ENCODE measurements around the gene NCF4.

The NCF4 gene

DNA sequence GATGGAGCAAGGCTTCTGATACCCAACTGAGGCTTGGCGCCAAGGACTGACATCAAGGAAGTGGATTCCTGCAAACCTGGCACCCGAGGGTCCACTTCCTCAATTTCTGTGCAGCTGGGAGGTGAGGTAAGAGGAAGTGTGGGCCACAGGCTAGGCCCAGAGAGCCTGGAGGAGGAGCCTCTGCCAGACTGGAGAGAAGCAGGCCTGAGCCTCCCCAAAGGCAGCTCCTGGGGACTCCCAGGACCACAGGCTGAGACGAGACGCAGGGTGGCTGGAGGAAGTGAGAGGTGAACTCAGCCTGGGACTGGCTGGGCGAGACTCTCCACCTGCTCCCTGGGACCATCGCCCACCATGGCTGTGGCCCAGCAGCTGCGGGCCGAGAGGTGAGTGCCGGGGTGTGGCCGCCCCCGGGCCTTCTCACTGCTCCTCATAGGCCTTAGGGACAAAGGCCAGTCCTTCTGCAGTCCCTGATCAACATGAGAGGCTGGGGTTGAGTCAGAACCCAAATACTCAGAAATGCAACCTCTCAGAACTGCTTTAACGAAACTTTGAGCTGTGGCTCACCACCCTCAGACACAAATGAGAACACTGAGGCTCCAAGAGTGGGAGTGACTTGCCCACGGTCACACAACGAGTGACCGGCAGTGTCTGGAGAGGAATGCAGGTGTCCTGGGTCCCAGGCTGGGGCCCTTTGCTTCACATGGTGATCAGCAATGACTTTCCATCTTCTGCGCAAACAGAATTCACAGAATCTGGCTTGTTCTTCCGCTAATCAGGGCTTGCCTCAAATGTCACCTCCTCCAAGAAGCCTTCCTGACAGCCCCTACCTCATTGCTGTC lies at the start of gene NCF4:
NCF4 (plus strand) TSS at position 186 of the 839 bp plus-strand sequence; CDS start at position 352, 166 bp downstream.
- no peak for DNase-seq

DNA sequence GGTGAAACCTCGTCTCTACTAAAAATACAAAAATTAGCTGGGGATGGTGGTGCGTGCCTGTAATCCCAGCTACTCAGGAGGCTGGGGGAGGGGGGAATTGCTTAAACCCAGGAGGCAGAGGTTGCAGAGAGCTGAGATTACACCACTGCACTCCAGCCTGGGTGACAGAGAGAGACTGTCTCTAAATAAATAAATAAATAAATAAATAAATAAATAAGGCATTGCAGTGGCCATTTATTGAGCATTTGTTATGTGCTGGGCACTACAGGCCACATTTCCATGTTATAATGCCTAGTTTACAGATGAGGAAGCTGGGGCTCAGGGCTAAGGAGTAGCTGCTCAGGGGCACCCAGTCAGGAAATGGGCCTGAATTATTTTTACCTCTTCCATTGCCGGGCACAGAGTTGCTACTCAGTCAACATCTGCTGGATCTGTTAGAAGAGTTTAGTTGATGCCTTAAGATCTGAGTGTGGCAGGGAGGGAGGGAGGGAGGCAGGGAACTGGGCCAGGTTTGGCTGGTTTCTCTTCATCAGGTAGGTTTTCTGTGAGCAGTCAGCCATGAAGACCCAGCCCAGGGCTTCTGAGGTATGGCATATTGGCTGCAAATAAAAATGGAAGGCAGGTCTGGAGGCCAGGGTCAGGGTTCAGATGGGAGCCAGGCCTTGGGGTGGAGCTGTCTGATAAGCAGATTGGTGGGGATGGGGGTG lies 49.6 kb upstream of the NCF4 start:
- no peak for DNase-seq

DNA sequence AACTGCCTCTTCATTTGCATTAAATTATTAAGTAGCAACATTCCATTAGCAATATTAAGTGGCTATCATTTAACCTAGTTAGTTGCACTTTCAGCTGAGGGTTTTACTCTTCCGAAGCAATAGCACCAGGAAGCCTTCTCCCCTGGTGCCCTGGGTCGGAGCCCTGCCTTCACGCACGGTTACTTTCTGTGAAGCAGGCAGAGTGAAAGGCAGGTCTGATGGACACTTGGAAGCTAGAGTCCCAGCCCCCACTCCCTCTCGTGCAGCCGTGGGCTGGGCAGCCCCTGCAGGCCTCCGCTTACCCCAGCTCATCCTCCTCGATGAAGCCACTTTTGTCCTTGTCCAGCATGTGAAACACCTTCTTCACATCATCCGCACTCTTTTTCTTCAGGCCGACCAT lies 46.0 kb upstream of the NCF4 start:
- no peak for DNase-seq

DNA sequence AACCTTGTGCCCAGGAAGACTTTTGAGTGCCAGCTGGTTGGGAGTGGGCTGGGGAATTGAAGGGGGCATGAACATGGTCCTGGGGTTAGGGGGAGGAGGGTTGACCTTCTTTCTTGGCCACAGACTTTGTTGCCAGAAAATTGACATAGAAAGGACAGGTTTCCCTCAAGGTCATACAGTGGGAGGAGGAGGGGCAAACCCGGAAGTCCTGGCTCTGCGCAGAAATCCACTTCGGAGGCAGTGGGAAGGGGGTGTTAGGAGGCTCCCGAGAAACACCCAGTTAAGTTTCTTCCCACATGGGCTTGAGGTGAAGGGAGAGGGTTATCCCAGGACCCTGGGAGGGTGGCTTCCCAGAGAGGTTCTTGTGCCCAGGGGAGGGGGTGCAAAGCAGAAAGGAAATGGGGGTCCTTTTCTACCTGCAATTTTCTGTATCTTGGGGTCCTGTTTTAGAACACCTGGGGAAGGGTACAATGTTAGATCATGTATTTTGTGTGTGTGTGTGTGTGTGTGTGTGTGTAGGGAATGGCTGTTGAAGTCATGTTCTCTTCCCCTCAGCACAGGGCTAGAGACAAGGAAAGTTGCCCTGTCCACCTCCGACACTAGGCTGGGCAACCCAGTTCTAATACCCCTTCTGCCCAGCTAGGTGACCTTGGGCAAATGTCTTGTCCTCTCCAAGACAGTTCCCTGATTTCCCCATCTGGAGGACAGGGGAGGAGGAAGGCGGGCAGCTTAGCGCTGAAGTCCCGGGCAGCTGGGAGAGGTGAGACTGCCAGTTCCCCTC lies 45.1 kb upstream of the NCF4 start:
- DNase-seq, result no peak

DNA sequence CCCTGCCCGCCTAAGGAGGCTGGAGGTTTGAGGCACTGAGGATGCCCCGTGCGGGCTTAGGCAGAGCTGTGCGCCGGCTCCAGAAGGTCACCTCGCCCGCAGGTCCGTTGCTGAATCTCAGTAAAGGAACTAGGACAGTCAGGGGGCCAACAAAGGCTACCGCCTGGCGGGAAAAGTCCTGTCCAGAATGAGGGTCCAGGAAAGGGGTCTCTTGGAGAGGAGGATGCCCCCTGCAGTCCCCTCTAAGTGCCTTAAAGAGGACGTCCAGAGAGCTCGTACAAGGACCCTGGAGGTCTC lies 44.5 kb upstream of the NCF4 start:
- no peak for DNase-seq

DNA sequence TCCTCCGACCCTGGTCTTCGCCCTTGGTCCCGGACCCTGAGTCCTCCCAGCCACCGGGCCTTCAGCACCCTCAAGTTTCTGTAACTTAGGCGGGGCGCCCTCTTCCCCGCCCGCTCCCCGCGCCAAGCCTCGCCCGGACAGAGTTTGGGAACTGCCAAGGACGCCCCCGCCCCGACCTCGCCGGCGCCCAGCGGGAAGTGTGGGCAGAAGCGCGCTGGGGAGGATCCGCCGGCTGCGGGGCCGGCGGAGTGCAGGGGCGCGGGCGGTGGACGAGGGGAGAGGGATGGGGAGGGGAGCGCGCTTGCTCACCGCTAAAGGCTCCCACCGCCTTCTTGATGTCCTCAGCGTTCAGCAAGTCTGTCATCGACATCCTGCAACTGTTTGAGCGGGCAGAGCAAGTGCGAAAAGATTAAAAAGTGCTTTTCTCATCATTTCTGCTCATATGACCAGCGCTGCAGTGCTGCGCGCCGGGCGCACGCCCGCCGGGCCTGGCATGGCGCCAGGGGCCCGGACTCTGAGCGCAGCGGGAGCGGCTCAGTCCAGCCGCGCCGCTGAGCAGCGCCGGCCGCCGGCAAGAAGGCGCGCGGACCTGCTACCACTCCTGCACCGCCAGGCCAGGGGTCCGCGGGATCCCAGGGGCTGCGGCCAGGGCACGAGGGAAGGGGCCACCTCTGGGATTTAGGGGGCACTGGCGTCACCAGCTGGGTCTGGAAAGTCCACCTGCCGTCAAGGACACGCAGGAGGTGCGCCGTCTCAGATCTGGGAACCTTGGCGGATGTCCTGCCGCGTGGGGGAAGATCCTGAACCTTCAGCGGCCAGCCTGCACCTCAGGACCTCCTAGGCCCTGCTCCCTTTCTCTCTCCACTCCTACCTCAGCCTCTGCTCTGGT lies 43.9 kb upstream of the NCF4 start, which contains the start of gene PVALB:
PVALB (minus strand) TSS at position 400 of the 889 bp plus-strand sequence; CDS start at position 370, 30 bp downstream.
- DNase-seq, result no peak

DNA sequence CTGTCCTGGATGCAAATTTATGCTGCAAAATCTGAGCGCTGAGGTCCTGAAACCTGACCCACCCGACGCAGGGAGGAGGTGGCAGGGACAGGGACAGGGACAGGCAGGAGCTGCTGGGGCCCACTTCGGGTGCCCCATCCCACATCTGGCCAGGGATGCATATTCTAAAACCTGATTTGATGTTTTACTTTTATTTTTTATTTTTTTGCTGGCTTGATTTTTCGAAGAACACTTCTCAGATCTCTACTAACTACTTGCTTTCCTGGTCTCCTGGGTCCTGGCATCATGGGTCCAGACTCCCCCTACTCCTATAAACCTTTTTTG lies 43.3 kb upstream of the NCF4 start:
- DNase-seq, result no peak

DNA sequence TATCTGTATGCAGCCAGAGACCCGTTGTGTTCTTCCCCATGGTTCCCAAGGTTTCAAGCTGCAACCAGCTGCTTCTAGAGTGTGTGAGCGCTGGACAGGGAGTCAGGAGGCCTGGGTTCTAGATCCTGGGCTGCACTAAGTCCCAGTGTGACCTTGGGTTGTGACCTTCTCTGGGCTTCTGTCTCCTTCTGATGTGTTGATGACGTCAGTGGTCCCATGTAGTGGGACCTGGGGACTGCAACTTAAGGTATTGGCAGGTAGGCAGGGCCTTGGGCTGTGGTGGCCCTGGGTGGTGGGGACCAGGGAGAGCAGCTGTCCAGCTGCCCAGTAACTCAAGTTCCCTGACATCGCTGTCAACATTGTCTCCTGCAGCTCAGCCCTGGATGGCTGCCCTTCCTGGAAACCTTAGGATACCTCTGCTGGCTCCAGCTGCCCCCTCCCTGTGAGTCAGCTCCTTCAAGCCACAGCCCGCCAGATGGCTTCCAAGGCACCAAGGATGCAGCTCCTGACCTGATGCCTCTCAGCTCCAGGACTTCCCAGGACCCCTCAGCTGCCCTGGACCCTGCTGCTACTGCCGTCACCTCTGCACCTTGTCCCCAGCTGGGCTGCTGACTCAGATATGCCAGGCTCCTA lies 42.7 kb upstream of the NCF4 start:
- DNase-seq, result no peak

DNA sequence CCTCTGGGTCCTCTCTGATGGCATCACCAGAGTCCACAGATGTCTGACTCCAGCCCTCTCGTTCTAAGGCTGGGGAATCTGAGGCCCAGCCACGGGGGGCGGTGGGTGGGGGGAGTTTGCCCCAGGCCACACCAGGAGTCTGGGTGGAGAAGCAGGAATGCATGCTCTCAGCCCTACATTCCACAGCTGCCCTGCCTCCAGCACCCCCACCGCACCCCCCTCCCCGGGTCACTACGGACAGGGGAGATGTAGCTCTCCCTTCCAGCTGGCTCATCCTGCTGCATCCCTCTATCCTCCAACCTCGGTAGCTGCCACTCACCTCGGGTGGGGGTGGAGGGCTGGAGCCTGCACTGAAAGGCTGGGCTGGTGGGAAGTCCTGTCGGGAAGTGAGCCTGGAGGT lies 41.7 kb upstream of the NCF4 start:
- DNase-seq, result no peak

DNA sequence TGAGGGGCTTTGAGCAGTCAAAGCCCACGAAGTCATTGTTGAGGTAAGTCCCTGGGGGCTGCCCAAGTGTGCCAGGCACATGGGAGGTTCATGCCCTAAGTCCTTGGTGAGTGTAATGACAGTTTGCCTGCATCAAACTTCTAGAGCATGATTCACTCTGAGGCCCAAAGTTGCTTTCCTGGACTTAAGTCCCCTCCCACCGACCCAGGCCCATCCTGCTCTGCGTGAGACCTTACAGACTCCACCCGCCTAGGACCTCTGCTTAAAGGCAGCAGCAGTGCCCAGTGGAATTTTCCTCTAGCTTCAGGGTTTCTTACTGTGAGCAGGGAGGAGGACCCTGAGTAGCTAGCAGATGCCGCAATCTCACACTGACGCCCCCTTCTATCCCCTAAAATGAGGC lies 38.2 kb upstream of the NCF4 start:
- no peak for DNase-seq

DNA sequence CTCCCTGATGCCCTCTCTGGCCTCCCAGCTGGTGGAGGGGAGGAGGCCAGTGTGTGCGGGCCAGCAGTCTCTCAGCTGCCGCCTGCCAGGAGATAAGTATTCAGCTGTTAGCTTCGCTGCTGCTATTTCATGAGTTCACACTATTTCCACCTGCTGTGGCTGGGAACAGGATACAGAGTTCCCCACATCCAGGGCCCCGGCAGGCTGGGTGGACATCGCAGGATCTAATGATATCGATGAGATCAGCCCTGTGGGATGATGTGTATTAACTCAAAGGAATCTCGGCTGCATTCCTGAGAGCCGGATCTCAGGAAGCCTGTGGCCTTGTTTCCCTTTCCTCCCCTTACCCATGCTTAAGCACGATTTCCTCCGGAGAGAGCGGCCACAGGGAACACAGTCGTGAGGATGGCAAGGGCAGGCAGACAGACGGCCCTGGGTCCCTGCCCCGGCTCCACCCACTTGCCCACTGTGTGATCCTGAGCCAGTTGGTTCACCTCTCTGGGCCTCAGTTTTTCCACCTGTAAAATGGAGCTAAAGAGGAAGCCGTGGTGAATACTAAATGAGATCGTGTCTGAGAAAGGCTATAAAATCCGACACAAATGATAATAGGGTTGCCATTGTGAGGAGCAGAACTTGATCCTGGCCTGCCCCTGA lies 37.5 kb upstream of the NCF4 start:
- no peak for DNase-seq

DNA sequence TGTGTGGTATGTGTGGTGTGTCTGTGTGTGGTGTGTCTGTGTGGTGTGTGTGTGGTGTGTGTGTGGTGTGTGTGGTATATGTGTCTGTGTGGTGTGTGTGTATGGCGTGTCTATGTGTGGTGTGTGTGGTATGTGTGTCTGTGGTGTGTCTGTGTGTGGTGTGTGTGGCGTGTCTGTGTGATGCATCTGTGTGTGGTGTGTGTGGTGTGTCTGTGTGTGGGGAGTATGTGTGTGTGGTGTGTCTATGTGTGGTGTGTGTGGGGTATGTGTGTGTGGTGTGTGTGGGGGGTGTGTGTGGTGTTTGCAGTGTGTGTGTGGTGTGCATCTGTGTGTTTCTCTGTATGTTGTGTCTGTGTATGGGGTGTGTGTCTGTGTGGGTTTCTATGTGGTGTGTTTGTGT lies 36.2 kb upstream of the NCF4 start:
- DNase-seq, result no peak

DNA sequence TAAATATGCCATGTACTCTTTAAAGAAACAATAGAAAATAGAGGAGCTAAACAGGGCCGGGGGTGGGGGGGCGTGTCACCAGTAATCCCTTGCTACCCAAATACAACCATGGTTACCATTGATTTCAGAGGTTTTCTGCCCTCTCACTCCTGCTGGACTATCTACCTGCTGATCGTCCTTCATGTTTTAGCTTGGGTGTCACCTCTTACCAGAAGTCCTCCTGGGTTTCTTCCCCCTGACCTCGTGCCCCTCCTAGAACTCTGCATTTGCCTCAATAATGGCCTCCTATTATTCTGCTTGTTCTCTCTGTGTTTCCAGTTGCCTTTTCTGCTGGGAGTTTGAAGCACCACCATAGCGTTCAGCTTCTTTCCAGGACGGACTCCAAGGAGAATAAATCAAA lies 34.5 kb upstream of the NCF4 start:
- DNase-seq, result no peak

DNA sequence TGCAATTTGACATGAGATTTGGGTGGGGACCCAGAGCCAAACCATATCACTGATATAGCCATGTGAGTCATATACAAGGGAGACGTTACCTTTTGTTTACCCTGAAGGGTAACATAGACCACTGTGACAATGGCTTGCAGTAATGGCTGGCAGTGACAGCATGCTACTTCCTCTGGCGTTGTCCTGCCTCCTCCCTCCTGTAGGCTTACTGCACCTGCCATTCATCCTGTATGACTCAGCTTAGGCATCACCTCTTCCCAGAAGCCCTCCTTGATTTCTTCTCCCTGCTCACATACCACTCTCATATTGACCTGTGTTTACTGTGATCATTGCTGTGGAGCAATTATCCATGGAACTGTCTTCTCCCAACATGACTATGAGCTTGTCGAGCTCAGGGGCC lies 32.0 kb upstream of the NCF4 start:
- no peak for DNase-seq

DNA sequence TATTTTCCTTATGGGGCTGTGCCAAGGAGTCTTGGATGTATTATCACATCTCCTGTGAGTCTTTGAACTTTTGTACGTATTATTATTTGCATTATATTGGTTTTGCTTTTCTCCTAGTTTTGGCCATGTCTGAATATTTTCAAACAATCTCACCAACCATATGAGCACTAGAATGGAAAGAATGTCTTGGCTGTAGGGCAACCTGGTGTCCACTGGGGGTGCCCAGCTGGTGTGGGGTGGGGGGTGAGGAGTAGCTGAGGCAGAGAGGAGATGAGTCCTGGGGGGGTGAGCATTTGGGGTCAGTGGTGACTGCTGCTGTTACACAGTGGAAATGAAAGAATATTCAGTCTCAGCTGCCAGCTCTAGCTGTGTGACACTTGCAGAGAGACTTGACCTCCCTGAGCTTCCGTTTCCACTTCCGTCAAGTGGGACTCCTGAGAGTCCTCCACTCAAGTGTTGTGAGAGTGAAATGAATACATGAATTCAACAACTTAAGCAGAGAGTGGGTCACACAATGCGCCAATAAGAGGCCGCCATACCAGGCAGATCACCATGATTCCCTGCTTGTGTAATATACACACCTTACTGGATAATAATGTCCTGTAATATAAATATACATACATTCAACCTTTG lies 31.3 kb upstream of the NCF4 start:
- no peak for DNase-seq

DNA sequence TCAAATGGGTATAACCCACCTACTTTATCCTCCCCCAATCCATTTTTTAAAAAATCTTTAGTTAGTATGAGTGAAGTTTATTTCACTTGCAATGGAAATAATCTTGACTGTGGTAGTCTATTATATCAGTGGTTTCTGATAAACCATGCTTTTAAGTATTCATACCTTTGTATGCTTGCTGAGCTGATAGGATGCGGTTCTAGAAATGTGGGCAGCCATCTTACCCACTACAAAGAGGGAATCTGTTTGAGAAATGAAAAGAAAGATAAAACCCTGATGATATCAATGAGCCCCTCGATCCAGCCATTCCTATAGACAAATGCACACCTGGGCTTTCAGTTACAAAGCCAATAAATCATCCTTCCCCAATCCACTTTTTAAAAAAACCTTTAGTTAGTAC lies 30.2 kb upstream of the NCF4 start:
- DNase-seq, result no peak

DNA sequence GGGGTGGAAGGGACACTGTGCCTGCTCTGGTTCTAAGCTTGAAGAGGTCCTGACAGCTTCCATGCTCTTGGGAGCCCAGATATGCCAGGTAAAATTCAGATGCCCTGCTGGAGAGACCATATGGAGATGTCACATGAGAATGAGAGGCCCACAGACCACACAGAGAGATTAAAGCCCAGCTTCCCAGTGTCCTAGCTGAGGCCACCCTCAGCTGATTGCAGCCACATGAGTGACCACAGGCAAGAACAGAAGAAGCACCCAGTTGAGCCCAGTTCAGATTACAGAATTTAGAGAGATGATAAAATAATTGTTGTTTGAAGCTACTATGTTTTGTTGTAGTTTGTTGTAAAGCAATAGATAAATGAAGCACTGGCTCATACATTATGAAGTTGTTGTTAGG lies 29.6 kb upstream of the NCF4 start:
- no peak for DNase-seq

DNA sequence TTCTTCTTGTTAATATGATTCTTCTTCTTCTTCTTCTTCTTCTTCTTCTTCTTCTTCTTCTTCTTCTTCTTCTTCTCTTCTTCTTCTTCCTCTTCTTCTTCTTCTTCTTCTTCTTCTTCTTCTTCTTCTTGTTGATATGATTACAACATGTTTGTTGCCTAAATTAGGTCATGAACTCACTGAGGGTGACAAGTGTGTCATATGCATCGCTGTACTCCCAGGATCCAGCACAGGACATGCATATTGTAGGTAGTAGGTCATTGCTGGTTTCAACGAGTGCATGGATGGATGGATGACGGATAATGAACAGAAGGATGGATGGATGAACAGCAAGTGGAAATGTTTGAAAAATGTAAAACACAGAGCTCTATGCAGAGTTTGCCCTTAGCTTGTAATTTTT lies 29.1 kb upstream of the NCF4 start:
- DNase-seq, result no peak

DNA sequence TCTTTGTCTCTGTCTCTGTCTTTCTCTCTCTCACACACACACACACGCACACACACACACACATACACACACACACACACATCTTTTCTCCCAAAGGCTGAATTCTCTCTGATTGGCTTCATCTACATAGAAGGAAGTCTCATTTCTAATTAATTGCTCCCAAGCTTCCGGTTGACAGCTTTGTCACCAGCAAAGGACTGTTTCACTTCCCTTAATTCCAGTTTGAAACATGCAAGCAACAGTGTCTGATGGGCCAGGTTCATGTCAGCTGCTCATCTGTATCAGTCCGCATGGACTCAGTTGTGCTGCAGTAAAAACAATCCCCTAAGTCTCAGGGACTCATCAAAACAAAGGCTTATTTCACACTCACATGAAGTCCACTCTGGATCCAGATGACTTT lies 27.7 kb upstream of the NCF4 start:
- DNase-seq, result no peak

DNA sequence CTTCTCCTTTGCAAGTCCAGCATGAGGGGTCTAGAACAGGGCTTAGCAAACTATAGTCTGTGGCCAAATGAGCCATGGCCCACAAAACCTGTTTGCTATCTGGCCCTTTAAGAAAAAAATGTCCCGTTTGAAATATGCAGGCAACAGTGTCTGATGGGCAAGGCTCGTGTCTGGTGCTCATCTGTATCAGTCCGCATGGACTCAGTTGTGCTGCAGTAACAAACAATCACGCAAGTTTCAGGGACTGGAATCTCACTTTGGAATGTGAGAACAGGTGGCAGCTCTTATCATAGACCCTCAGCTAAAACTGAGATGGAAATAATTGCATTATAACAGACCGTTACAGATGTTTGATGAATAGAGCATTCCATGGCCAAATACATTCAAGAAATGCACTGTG lies 24.9 kb upstream of the NCF4 start:
- no peak for DNase-seq

Measured in activated CD8-positive, alpha-beta memory T cell treated with anti-CD3 and anti-CD28 coated beads, Interleukin-2, amount 50 U/mL, for 4 hours (primary cell).